Measurements from ENCODE around the gene BCL3.

The BCL3 gene

GRCh38 chr19:44726465-44726864 is 22.0 kb upstream of the BCL3 start:
- FAIRE-seq (no peak), DNase-seq (ENCODE audit: insufficient read length, low spot score) (no peak)
- no peak for TF ChIP-seq POLR2A (IDR thresholded peaks at IDR 0.05; ENCODE audit: low read depth, low read length)

GRCh38 chr19:44728178-44728577 is 20.3 kb upstream of the BCL3 start:
- no peak for TF ChIP-seq POLR2A (IDR thresholded peaks at IDR 0.05; ENCODE audit: low read depth, low read length)
- FAIRE-seq (no peak), DNase-seq (ENCODE audit: insufficient read length, low spot score) (no peak)

DNA sequence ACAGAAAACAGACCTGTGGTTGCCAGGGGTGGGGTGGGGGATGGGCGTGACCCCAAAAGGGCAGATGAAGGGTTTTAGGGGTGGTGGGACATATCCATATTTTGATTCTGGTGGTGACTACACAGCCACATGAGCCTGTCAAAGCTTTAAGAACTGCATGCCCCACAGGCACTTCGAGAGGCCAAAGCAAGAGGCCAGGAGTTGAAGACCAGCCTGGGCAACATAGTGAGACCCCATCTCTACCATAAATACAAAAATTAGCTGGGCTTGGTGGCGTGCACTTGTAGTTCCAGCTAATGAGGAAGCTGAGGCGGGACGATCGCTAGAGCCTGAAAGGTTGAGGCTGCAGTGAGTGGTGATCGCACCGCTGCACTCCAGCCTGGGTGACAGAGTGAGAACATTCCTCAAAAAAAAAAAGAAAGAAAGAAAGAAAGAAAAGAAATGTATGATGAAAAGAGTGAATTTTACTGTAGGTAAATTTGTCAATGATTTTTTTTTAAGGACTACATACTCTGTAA is 18.9 kb upstream of the BCL3 start:
- DNase-seq (ENCODE audit: insufficient read length, low spot score): no peak
- no peak for FAIRE-seq
- no peak for TF ChIP-seq POLR2A (IDR thresholded peaks at IDR 0.05; ENCODE audit: low read depth, low read length)

DNA sequence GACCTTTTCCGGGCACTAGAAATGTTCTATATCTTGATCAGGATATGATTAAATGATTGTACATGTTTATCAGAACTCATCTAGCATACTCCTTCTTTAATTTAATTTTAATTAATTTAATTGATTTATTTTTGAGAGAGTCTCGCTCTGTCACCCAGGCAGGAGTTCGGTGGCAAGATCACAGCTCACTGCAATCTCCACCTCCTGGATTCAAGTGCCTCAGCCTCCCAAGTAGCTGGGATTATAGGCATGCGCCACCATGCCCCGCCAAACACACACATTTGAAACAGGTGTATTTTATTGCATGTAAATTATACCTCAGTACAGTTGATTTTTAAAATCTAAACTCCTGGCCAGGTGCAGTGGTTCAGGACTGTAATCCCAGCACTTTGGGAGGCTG is 17.4 kb upstream of the BCL3 start:
- no peak for FAIRE-seq
- no peak for DNase-seq (ENCODE audit: insufficient read length, low spot score)
- no peak for TF ChIP-seq POLR2A (IDR thresholded peaks at IDR 0.05; ENCODE audit: low read depth, low read length)

DNA sequence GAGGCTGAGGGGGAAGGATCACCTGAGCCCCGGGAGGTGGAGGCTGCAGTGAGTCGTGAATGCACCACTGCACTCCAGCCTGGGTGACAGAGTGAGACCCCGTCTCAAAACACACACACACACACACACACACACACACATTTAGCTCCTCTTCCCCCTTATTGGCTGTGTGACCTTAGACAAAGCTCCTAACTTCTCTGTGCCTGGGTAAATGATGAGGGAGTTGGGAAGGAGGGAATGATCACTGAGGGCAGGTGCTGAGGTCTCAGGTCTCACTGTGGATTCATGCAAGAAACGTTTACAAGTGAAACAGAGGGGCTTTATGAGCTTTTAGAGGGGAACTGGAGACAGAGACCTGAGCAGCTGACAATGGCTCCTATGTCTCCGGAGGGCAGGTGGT is 16.9 kb upstream of the BCL3 start:
- no peak for DNase-seq (ENCODE audit: insufficient read length, low spot score)
- no peak for FAIRE-seq

GRCh38 chr19:44732235-44733014 is 16.1 kb upstream of the BCL3 start:
- TF ChIP-seq POLR2A (IDR thresholded peaks at IDR 0.05; ENCODE audit: low read depth, low read length): no peak
- FAIRE-seq (no peak), DNase-seq (ENCODE audit: insufficient read length, low spot score) (no peak)

More for the DNA sequence above, 16.9 kb upstream of the BCL3 start:
- no peak for TF ChIP-seq POLR2A (IDR thresholded peaks at IDR 0.05; ENCODE audit: low read depth, low read length)

- no peak for DNase-seq (ENCODE audit: insufficient read length, low spot score)
- FAIRE-seq: no peak
- TF ChIP-seq POLR2A (IDR thresholded peaks at IDR 0.05; ENCODE audit: low read depth, low read length): no peak
Observed at GRCh38 chr19:44734357-44734756, 14.2 kb upstream of the BCL3 start.

- DNase-seq (ENCODE audit: insufficient read length, low spot score) (no peak), FAIRE-seq (no peak)
Observed at GRCh38 chr19:44735011-44735410, 13.5 kb upstream of the BCL3 start.

GRCh38 chr19:44737238-44738071 is 11.1 kb upstream of the BCL3 start:
- DNase-seq (ENCODE audit: insufficient read length, low spot score) (no peak), FAIRE-seq (no peak)
- no peak for TF ChIP-seq POLR2A (IDR thresholded peaks at IDR 0.05; ENCODE audit: low read depth, low read length)

More at GRCh38 chr19:44735011-44735410, 13.5 kb upstream of the BCL3 start:
- no peak for TF ChIP-seq POLR2A (IDR thresholded peaks at IDR 0.05; ENCODE audit: low read depth, low read length)

- TF ChIP-seq POLR2A (IDR thresholded peaks at IDR 0.05; ENCODE audit: low read depth, low read length): no peak
- no peak for FAIRE-seq
- no peak for DNase-seq (ENCODE audit: insufficient read length, low spot score)
Observed at GRCh38 chr19:44738136-44738535, 10.4 kb upstream of the BCL3 start.

DNA sequence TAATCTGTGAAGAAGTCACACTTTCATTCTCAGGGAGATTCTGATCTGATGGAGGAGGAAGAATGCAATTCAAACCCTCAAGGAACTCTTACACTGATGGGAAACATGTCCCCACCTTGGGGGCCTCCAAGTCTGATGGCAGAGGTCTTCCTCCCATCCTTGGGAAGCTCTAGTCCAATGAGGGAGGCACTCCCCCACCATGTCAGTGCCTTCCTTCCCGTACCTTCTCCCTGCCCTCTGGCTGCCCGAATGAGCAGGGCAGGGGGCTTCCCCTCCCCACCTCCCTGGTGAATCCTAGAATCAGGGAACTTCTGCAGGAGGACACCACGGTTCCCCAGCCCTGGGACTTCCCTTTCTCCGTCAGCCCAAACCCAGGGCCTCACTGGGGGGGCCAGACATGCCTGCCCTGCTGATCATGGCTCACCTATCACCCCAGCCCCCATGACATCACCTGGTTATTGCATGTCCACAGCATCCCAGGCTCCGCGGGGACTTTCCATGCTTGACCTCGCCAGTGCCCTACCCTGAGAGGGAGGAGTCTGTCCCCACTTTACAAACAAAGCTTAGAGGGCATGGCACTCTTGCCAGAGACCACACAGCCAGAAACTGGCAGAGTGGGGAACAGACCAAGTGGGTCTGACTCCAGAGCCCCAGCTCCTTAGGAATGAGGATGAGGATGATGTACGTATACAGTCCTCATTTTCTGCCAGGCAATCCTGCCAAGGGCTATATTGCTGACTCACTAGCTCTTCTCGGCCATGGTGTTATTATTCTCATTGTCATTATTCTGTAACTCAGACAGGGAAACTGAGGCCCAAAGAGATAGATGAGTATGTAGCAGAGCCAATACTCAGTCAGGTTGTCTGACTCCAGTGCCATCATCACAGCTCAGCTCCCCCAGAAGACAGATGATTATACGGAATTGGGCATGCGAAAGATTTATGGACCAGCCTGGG is 9.6 kb upstream of the BCL3 start:
- DNase-seq (ENCODE audit: insufficient read length, low spot score) (no peak), FAIRE-seq (no peak)
- no peak for TF ChIP-seq POLR2A (IDR thresholded peaks at IDR 0.05; ENCODE audit: low read depth, low read length)

GRCh38 chr19:44740351-44740824 is 8.1 kb upstream of the BCL3 start:
- FAIRE-seq: no peak
- DNase-seq (ENCODE audit: insufficient read length, low spot score): no peak
- TF ChIP-seq POLR2A (IDR thresholded peaks at IDR 0.05; ENCODE audit: low read depth, low read length): no peak

DNA sequence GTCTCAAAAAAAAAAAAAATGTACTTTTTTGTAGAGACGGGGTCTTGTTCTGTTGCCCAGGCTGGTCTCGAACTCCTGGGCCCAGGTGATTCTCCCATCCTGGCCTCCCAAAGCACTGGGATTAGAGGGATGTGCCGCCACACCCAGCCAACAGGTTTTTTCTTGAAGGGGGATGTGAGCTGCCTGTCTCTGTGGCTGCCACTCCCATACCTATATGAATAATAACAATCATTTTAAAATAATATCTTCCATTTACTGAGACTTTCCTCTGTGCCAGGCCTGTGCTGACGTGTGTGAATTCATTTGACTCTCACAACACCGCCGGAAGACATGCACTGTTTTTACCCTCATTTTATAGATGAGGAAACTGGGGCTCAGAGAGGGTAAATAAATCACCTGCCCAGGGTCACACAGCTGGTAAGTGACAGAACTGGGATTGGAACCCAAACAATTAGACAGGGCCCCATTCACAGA is 7.2 kb upstream of the BCL3 start:
- FAIRE-seq: no peak
- DNase-seq (ENCODE audit: insufficient read length, low spot score): no peak
- no peak for TF ChIP-seq POLR2A (IDR thresholded peaks at IDR 0.05; ENCODE audit: low read depth, low read length)

All from H54 (cell line).